EH (cell line): ENCODE results near the gene PDE6H.
A peak's percentile ranks its signal among the peaks of the same experiment; 100 is the strongest.

Experiments
- DNase-seq: peaks from one replicate; pipeline ENCODE4 v3.0.0-alpha.2; 2015; ENCODE audit warnings: low read depth

Gene PDE6H

DNA sequence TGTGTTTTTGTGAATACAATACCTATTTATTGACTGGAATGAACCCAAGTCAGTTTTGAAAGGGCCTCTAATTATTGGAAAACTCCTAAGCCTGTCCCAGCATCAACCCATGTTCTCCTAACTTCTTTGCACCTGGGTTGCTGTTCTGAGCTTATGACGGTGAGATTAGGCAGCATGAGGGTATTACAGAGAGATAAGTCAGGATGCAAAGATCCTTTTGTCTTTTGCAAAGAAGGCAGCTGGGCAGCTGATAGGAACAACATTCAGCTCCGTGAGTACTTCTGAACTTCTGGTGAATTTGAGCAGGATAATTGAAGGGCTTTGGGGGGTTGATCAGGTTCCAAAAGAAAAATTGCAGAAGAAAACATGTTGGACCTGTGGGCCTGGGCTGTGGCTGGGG lies at the start of gene PDE6H:
PDE6H (plus strand) TSS at position 227 of the 400 bp plus-strand sequence. CDS start 4,971 bp downstream, outside the sequence.
- DNase-seq: no peak

DNA sequence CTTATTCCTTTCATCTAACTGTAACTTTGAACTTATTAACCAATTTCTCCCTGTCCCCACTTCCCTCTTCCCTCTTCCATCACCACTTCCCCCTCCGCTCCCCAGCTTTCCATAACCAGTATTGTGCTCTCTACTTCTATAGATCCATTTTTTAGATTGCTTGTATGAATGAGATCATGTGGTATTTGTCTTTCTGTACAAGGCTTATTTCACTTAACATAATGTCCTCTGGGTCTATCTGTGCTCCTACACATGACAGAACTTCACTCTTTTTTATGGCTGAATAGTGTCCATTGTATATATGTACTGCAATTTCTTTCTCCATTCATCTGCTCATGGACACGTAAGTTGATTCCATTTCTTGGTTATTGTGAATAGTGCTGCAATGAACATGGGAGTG lies 48.9 kb upstream of the PDE6H start:
- no peak for DNase-seq

DNA sequence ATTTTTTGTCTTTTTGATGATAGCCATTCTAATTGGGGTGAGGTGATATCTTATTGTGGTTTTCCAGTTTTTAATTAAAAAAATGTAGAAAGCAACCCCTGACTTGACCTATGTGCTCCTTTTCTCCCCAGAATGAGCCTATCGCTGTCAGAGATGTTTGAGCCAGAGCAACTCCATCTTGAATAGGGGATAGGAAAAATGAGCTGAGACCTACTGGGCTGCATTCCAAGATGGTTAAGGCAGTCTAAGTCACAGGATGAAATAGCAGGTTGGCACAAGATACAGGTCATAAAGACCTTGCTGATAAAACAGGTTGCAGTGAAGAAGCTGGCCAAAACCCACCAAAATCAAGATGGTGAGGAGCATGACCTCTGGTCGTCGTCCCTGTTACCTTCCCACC lies 48.3 kb upstream of the PDE6H start:
- DNase-seq: no peak

DNA sequence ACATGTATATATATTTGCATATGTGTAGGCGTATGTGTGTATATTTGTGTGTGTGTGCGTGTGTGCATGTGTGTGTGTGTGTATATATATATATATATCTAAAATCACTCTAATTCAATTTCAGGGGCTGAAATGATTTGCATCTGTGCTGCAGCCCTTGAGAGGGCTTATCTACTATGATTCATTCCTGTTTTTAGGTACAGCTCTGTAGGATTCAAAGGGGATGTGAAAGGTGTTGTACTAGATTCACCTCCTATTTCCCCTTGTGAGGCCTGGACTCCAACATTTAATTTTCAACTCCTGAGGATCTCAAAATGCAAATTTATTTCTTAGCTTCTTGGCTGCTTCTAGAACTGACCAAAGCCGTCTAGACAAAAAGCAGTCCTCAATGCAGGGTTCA lies 45.6 kb upstream of the PDE6H start:
- DNase-seq: no peak

DNA sequence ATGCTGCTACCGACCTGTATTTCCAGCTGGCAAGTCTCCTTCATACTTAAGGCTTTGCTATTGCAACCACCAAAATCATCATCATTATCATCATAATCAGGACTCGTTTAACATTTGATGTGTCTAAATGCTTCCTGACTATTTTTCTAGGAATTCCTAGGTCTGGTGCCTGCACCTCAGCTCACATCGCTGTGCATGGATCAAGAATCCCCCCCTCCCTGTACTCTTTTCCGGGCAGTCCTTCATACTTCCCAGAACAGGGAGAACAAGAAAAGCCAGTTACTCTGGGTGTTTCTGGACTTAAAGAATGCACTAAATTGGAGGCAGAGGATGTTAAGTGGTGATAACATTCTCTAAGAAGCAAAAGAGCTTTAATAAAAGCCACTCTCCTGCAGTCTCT lies 43.9 kb upstream of the PDE6H start:
- DNase-seq: peak; percentile 75

DNA sequence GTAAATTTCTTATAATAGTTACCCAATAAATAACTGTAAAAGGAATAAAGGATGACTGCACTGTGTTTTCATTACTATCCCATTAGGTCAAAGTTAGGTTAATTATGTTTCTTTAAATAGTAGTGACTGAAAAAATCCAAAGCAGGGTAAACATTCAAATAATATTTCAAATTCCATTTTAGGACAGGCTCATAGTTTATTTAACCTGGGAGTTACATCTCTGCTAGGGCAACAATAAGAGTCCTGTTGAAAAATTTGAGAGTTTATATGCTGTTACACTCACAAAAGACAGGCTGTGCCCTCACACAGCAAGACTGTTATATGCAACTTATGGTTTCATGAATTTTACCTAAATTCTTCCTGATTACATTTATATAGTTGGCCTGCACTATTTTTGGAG lies 42.5 kb upstream of the PDE6H start:
- peak; percentile 81 for DNase-seq

DNA sequence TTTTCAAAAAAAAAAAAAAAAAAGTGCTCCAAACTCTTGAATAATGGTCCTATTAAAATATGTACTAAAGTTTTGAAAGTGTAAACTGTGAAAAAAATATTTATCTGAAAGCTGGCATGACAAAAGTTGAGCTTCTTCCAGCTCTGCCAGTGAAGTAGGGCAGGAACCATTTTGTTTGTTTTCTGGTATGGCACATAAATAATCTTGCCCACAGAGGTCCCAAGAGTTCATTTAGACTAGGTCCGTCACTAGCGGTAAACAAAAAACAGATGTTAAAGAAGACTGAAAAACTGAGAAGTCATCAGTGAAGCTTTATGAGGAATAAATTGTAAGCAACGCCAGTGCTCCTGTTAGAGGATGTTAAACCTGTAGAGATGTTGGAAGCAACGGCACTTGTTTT lies 41.5 kb upstream of the PDE6H start:
- peak; percentile 41 for DNase-seq

DNA sequence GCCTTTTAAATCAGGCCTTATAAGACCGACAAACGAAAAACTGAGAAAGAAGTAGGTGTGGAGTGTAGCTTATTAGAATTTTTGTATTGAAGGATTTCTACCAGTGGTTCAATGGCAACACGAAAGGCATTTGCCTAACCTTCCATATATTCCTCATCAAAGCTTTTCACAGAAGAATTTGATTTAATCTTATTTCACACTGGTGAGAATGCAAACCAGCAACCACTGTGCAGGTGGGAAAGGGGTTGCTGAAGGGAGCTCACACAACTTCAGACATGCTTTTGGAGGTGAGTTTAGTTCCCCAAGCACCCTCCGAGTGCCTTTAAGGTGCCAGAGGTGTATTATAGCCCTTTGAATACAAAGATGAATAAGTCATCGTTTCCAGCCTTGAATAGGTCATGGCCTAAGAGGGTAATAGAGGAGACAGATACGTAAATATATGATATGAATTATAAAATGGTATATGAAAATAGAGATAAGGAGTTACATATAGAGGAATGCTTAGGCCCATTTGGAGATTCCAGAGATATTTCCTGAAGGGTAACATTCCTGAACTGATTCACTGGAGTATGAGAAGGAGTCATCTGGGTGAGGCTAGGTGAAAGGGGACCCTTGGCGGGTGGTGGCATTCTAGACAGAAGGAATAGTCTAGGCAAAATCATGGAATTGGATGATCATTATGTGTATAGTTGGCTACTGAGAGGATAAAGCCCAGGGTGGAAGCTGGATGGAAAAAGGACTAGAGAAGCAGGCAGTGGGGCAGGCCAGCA lies 40.9 kb upstream of the PDE6H start:
- DNase-seq: peak; percentile 25

DNA sequence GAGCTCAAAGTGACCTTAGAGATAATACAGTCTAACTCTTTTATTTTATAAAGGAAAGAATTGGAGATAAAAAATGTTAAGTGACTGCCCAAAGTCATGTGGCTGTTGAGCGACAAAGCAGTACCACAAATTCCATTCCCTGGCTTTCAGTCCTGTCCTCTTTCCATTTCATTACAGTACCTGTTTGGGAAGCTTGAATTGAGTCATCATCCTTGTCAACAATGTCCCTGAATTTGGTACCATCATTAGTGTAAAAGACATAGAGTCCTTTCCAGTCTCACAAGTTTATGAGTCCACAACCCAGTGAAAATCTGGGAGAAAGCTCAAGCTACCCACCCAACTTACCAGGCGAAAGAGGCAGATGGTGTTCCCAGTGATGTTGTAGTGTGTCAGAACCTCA lies 38.3 kb upstream of the PDE6H start:
- DNase-seq: no peak

DNA sequence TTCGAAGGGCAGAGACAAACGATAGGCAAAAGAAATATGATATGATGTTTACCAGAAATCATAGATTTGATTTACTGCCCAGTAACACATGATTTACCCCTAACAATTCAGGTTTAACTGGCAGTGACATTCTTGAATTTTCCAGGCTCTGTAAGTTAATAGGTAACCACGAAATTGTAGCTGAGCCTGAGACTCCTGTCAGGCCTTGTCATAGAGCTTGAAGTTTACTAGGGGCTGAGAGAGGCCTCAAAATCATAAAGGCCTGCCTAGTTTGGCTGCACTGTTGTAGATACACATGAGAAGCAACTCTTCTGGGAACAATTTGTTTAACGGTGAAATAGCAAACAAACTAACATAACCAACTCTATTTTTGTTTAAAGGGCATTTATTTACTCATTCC lies 37.8 kb upstream of the PDE6H start:
- DNase-seq: no peak

DNA sequence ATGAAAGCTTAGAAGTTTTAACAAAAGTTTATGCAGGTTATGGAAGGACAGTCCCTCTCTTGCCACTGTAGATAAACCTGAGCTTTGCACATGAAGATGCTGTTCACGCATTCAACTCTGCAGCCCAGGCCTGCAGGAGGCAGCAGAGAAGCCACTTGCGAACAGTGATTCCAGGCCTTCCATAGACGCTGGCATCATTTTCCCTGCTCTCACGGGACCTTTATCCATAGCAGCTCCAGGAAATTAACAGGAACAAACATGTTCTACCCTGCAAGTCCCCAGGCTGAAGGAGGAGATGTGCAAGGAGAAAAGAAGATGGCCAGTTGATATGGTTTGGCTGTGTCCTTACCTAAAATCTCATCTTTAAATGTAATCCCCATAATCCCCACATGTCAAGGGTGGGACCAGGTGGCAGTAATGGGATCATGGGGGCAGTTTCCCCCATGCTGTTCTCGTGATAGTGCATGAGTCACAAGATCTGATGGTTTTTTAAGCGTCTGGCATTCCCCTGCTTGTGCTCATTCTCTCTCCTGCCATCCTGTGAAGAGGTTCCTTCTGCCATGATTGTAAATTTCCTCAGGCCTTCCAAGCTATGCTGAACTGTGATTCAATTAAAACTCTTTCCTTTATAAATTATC lies 36.5 kb upstream of the PDE6H start:
- no peak for DNase-seq

DNA sequence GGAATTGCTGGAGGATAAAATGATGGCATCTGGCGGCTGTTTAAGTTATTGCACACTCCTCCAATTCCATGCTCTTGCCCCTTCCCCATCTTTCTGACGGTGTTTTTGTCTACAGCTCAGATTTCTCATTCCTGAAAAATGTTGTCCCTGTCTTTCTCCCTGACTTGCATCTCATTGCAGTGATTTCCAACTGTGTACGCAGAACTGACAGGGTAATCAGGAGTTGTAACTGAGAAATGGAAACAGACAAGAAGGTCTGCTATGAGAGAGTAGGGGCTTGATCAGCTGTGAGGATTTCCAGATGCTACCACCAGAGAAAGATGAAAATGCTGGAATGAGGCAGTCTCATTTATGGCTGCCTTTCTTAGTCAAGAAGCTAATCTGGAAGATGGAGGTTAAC lies 35.8 kb upstream of the PDE6H start:
- no peak for DNase-seq

DNA sequence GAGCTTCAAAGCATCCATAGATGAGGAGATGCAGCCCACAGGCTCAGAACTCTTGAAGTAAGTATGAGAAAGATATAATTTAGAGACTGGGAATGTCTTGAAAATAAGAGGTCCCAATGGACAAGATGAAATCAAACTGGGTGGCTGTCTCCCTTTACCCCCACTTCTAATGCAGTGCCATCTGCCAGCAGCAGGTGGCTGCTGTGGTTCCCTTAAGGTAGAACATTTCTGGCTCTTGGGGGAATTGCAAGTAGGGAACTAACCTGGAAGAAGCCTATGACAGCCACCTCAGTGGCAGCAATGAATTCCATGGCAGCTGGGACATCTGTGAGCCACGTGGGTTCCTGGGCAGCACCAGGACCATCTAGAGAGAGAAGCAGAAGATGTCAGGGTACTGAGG lies 35.2 kb upstream of the PDE6H start:
- DNase-seq: no peak

DNA sequence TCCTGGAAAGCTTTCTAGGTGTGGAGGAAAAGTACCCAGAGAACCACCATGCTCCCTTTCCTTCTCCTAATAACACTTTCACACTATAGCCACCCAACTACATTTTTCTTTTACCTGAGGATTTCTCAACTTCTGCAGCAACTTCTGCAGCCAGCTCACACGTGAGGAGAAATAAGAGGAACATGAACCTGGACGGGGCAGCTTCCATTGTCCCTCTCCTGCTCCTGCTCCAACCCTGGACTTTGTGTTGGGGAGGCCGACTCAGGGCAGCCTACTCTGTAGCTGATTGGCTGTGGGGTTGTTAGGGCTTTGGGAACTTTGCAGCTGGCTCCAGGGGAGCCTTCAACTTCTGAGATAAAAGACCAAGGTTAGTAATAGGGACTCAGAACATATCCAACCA lies 34.5 kb upstream of the PDE6H start, which contains the start of gene ERP27:
ERP27 (minus strand) TSS at position 237 of the 400 bp plus-strand sequence; CDS start at position 208, 29 bp downstream.
- no peak for DNase-seq

DNA sequence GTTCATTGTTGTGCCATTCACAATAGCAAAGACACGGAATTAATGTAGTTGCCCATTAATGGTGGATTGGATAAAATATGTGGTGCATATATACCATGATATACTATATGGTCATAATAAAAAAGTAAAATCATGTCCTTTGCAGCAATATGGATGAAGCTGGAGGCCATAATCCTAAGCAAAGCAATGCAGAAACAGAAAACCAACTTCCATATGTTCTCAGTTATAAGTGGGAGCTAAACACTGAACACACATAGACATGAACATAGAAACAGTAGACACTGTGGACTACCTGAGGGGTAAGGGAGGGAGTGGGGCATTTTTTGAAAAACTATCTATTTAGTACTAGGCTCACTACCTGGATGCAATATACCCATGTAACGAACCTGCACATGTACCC lies 31.5 kb upstream of the PDE6H start:
- no peak for DNase-seq

DNA sequence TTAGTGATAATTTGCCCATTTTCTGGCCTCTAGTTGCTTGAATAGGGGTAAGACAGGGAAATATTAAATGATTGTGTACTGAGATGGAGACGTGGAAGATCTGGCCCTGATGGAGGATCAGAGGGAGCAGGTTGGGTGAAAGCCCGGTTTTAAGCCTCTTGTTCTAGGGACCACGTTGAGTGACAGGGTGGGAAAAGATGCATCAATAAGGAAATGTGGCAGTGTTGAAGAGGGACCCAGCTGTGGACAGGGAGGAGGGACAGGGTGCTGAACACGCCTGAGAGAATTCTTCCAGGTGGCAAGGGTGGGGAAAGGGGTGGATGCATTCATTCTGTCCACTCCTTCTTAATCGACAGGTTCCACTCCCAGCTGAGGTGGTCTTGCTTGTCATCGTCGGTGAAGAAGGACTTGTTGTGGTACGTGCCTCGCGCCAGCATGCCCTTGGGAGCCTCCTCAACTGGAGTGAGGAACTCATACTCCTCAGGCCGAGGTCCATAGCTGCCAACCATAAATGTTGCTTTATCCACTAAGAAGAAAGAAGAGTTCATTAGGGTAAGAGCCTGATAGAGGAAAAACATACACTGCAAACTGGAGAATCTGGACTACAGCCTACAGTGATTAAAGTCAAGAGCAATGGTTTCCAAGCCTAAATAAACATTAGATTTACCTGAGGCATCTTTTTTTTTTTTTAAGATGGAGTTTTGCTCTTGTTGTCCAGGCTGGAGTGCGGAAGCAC lies 30.5 kb upstream of the PDE6H start:
- no peak for DNase-seq

DNA sequence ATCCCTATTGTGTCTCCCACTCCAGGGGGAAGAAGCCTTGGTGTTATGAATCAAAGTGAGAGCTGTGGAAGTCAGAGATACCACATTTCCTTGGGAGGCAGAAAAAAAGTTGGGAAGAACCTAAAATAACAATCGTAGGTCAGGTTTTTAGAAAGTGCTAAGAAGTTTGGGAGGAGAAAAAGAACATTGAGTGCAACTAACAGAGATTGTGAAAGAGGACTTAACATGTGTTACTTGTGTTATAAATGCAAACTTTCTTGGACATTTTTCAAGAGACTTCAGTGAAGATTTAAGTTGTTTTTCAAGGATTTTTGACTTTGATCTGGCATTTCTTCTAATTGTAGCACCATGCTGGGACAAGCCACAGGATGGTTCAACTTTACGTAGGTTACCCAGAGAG lies 26.7 kb upstream of the PDE6H start:
- no peak for DNase-seq

DNA sequence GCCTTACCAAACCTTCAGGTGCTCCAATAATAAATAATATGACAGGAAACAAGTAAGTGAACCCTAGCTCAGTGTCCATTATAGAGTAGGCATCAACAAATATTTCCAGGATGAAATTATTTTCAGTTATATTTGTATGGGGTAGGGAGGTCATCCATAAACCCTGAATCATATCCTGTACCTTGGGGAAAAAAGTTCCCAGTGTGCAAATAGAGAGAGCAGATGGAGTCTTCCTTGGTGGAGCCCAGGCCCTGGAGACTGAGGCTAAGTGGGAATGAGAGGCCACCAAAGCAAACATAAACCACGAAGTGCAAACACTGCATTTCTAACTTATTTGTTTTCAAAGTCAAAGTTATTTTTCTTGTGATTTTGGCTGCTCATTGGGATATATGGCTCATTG lies 26.0 kb upstream of the PDE6H start:
- no peak for DNase-seq

DNA sequence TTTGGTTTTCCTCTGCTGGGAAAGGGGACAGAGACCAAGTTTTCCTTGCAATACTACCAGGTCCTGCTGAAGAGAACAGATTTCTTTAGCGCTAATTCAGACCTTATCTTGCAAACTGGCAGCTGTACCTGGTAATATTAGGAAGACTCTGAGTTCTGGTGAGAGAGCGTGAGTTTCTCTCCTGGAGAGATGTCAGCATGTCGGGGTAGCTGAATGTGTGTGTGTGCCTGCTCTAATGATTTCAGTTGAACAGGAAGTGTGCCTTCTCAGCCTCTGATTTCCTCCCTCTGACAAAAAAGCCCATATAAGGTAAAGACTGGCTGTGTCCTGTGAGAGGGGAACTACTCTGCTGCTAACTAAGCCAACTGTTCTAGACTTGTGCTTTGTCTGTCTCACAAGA lies 24.2 kb upstream of the PDE6H start:
- peak; percentile 92 for DNase-seq

DNA sequence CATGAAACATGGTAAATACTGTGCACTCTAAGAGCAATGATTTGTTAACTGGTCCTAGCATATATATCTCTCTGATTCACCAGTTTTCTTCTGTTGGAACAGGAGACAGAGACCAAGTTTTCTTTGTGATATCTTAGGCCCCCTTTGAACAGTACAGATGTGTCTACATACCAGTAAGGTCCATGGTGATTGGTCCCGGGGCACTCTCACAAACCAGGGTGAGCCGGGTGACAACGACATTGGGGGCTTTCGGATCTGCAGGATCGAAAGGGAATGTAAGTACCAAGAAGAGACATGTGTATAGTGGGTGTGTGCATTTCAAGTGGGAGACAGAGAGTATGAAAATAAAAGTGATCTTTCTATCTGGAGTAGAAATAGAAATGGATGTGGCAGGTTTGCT lies 23.2 kb upstream of the PDE6H start:
- DNase-seq: no peak

DNA sequence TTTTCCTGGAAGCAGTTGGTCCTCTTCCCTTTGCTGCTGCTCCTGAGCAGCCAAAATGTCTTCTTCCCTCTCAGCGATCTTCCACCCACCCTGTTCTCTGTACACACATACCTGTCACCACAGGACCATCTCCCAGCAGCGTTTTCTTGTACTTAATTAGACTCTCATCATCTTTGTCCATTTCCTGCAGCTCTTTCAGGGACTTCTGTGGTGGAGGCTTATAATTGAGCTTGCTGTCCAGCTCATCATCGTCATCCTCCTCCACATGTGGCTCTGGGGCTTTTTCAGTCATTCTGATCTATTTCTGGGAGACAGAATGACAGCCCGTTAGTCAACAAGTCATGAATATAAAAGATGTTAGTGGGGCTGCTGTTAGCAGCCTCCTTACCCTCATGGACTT lies 22.4 kb upstream of the PDE6H start:
- DNase-seq: peak; percentile 23

DNA sequence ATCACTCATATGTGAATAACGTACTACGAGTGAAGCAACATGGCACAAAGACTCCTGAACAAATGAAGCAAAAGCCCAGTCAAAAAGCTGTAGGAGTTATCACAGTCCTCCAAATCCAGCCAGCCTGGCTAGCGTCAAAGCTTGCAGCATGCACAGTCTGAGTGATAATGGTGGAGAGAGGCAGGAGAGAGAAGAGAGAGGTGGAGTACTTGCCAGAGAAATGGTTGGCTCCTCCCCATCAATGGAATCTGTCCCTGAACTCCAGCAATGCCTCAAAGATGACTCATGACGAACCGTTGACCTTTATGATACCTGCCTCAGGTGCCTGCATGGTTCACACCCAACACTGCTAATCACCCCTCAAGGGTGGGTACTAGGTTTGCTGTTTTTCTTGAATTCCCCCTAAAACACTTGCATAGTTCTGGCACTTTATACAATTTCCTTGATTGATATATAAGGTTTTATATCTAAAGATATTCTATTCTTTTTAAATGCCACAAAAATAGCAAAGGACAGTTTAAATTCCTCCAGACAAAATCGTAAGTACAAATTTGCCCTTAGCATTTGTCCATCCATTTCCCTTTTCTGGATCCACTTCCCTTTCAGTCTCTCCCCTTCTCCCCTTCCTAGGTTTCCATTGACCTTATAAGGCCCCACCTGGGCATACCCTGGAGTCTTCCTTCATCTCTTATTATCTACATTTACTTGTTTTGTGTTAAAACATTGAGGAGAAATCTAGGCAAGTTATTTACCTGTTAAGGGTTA lies 21.7 kb upstream of the PDE6H start:
- DNase-seq: no peak
